ENCODE results near the gene FSTL4.

GRCh38 chr5:133552925-133553525 lies 59.3 kb downstream of the FSTL4 start:
- TF ChIP-seq EZH2phosphoT487 (IDR thresholded peaks at IDR 0.05; ENCODE audit: low read depth, severe bottlenecking, unreplicated experiment) (no peak), EZH2 (IDR thresholded peaks at IDR 0.05; ENCODE audit: borderline replicate concordance) (no peak), CTCF (IDR thresholded peaks at IDR 0.05; ENCODE audit: poor library complexity) (peak; percentile 54)
